Stimulated activated CD4-positive, alpha-beta T cell treated with anti-CD3 and anti-CD28 coated beads, Interleukin-1b, Interleukin-23, amount 100 ng/mL, for 1 hour (primary cell): ENCODE measurements around the gene CDK13.
"Not testable (repeated sequence)": the region's sequence is repeated elsewhere in the genome, so short reads cannot be mapped to it uniquely, and the experiment has no call there.

ENCODE experiments used
- DNase-seq, 2 donors: peaks; one replicate each; pipeline ENCODE4 v3.0.0-alpha.2; 2020; ENCODE audit warnings: low read depth in 2 of 2

Gene CDK13

GRCh38 chr7:40147371-40148246 is 197.6 kb downstream of the CDK13 start:
- DNase-seq, result no peak

DNA sequence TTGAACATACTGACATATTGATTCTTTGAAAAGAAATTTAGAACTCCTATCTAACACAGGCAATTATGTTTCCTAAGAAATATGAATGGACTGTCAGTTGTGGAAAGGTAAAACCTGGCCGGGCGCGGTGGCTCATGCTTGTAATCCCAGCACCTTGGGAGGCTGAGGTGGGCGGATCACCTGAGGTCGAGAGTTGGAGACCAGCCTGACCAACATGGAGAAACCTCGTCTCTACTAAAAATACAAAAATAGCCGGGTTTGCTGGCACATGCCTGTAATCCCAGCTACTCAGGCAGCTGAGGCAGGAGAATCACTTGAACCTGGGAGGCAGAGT is 198.2 kb downstream of the CDK13 start:
- not testable (repeated sequence) for DNase-seq

- no peak for DNase-seq
These were observed 198.6 kb downstream of the CDK13 start for GRCh38 chr7:40148671-40149070.
